HT-29 (cell line): ENCODE results near the gene TRIM46. TPM values are rescaled to one million over a fixed set of nuclear protein-coding genes. Genes with fewer than 3 reads are reported as not detected.

Experiments
- DNase-seq: peaks from one replicate; pipeline ENCODE4 v3.0.0-alpha.2; 2015; ENCODE audit warnings: low spot score
- total RNA-seq: library from RNA; depleted of rRNA; stranded (reverse); fragments of >200 nt; shearing (Covaris generic); gene quantifications from 2 replicates; pipeline ENCODE4 v1.2.3, GENCODE V29; 2014; rRNA removed

The TRIM46 gene, protein sequence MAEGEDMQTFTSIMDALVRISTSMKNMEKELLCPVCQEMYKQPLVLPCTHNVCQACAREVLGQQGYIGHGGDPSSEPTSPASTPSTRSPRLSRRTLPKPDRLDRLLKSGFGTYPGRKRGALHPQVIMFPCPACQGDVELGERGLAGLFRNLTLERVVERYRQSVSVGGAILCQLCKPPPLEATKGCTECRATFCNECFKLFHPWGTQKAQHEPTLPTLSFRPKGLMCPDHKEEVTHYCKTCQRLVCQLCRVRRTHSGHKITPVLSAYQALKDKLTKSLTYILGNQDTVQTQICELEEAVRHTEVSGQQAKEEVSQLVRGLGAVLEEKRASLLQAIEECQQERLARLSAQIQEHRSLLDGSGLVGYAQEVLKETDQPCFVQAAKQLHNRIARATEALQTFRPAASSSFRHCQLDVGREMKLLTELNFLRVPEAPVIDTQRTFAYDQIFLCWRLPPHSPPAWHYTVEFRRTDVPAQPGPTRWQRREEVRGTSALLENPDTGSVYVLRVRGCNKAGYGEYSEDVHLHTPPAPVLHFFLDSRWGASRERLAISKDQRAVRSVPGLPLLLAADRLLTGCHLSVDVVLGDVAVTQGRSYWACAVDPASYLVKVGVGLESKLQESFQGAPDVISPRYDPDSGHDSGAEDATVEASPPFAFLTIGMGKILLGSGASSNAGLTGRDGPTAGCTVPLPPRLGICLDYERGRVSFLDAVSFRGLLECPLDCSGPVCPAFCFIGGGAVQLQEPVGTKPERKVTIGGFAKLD
- not detected in 2 replicates for total RNA-seq

DNA sequence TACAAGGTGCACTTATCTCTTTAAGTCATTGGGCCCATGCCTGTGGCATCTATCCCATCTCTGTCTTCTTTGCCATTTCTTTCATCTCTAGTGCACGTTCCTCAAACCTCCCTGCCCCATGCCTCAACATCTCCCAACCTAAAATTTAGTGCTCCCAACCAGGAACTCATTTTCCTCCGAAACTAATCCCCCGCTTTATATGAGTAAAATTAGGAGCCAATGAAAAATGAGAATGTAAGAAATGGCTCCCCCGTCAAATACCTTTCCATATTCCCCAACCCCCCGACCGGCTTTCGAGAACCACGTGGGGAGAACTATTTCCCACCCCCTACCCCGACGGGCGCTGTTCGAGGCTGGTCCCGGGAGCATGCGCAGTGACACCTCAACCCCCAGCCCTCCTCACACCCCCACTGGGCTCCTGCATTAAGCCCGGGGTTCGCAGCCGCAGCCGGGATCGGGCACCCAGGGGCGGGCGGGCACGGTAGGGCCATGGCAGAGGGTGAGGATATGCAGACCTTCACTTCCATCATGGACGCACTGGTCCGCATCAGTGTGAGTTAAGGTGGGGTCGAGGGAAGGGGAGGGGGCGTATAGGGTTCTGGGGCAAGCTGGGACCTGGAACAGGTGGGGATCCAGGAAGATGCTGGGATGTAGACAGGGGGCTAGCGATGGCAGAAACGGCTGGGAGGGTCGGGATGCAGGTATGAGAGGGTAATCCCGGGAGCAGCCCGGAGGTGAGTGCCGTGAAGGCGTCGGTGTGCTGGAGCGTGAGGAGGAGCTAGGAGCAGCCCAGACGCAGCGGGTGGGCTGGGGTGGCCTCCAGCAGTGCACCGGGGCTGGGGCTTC is at the start of gene TRIM46:
TSS of gene TRIM46 (plus strand) at position 372 of the 846 bp plus-strand sequence. CDS start at position 490, 118 bp downstream.
- DNase-seq: no peak

DNA sequence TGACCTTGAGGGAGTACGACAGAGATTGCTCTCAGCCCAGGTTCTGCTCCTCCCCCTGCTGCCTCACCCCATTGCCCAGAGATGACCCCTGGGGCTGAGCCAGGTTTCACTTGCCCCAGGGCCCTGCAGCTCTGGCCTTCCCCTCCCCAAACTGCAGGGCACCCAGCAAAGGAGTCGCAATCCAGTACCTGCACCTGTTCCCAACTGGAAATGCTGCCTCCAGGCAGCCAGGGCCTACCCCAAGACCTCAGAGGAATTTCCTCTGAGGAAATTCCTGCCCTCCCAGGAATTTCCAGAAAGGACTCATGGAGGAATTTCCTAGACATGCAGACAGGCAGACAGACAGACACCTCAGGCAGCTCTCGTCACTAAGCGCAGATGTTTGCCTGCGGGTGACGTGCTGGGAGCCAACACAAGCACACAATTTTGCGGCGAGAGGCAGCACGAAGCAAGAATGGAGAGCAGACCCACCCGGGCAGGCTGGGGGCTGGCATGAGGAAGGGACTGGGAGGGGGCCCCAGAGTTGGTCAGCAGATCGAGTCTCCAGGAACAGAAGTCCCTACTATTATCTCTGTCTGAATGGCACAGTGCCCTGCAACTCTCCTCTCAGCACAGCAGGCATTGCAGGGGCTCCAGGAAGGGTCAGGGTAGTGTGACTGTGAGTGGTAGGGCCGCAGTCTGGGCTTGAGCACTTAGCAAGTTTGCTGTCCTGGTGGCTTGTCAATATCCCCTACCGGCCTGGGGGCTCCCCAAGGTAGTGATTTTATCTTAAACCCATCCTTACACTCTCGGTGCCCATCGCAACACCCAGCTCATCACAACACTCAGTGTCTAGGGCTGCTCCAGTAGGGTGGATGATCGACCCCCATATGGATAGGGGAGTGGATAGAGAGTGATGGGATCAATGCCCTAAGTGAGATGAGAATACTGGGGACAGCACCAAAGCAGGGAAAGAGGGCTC is 48.9 kb upstream of the TRIM46 start:
- DNase-seq: no peak

DNA sequence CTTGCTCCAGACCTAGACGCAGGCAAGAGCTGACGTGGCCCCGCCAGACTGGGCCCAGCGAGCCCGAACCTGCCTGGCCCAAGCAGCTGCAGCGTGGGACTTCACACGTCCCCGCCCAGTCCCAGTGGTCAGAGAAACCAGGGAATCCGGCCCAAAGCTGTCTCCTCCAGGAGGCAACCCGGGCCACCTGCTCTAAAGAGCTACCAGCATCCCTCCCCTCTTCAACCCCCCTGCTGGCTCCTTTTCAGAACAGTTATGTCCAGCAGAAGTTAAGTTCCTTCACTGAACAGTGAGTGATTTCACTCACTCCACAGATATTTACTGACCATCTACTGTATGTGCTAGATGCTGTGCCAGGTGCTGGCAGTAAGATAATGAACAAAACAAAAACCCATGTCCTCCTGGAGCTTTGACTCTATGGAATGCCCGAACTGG is 48.1 kb upstream of the TRIM46 start:
- DNase-seq: no peak

DNA sequence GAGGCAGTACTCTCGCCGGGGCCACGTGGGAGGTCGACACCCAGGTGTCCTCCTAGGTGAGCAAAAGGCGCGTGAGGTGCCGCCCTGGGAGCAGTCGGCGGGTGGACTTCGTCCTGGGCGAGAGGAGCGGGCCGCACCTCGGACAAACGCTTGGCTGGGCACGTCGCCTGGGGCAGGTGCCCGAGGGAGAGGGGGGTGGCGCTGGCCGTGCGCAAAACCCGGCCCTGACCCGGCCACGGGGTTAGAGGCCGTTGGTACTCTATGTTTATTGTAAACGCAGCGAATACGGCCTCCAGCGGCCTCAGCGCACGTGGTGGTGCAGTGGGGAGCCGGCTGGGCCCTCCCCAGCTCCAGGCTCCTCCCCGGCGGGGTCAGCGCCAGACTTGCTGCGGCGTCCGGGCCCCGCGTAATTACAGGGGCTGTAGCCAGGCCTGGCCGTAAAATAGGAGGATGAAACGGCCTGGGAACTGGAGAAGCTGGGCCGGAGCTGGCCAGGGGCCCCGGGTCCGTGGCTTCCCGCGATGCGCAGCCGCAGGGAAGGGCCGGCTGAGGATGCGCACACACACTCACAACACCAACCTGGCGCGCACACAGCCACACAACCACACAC is 47.6 kb upstream of the TRIM46 start:
- peak; percentile 76 for DNase-seq

DNA sequence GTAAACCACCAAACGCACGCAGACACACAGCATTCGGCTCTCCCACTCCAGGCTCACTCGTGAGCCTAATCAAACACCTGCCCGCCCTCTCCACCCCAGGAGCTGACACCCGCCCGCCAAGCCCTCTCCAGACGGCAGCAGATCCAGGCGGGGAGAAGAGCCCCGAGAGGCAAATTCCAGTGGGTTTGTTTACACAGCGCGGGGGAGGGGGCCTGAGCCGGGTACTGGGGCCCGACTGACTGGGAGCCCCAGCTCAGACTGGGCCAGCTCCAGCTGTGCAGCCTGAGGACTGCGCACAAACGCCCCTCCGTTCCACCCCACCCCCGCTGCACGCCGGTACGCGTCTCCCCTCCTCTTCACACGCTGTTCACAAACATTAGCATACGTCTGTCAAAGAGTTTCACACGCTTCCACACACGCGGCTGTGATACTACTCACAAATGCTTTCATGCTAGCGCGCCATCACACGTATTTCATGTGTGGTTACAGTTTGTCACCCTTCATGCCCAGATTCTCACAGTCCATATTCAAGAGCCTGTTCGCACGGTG is 47.0 kb upstream of the TRIM46 start:
- DNase-seq: peak; percentile 52

DNA sequence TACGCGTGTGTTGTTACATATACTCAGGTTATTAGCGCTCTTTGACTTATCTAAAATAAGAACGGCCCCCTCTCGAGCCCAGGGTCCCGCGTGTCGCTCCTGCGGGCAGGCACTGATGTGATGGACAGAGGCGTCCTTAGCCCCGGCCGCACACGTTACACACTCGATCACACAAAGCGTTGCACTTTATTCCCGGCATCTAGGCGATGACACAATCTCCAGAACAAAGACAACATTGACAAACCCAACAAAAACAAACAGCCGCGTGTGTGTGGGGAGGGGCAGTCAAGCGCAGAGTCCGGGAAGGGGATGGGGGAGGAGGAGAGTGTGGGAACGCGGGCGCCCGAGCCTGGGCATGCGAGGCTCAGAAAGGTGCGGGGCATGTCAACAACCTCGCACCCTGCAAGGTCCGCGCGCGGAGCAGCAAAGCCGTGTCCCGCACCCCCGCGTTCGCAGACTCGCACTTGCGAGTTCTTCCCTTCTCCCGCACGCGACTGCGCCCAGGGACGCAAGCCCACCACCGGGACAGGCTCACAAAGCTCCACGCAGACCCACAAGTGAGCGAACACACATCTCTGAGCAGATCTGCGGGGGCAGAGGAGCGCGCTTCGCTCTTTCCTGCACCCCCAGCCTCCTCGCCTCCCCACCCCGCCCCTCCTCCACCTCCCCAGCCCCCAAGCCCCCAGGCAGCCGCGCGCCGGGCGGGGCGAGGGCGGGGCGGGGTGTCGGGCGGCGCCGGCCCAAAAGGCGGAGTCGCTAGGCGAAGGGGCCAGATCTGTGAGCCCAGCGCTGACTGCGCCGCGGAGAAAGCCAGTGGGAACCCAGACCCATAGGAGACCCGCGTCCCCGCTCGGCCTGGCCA is 46.3 kb upstream of the TRIM46 start, which contains the start of gene EFNA1:
TSS of gene EFNA1 (plus strand) at position 772 of the 862 bp plus-strand sequence. CDS start 102 bp downstream, outside the sequence.
- peak; percentile 79 for DNase-seq

DNA sequence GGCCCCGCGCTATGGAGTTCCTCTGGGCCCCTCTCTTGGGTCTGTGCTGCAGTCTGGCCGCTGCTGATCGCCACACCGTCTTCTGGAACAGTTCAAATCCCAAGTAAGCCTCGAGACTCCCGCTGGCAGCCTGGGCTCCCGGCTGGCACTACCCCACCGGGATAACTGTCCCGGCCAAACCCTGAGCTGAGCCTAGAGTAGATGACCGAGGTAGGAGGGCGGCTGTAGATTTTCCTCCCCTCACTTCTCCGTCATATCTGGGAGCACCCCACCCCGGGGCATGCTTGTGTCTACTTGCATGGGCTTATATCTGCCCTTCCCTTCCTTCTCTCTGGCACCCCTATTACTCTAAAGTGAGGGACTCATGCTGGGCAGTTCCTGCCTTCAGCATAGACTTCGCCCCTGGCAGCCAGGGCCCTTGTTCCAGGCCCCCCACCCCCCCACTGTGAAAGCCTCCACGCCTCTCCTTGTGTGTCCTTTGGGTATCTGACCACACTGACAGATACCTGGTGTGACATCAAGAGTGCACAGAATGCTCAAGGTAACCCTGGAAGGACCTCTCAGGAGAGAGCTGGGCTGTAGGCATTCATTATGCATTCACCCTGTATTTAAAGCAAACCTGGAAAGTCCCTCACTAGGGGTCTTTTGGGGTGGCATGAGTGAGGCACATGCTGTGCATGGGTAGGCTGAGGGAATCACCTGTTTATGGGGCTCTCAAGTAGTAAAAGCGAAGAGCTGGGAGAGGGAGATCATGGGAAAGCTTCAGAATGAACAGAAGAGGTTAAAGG is 45.5 kb upstream of the TRIM46 start:
- no peak for DNase-seq

DNA sequence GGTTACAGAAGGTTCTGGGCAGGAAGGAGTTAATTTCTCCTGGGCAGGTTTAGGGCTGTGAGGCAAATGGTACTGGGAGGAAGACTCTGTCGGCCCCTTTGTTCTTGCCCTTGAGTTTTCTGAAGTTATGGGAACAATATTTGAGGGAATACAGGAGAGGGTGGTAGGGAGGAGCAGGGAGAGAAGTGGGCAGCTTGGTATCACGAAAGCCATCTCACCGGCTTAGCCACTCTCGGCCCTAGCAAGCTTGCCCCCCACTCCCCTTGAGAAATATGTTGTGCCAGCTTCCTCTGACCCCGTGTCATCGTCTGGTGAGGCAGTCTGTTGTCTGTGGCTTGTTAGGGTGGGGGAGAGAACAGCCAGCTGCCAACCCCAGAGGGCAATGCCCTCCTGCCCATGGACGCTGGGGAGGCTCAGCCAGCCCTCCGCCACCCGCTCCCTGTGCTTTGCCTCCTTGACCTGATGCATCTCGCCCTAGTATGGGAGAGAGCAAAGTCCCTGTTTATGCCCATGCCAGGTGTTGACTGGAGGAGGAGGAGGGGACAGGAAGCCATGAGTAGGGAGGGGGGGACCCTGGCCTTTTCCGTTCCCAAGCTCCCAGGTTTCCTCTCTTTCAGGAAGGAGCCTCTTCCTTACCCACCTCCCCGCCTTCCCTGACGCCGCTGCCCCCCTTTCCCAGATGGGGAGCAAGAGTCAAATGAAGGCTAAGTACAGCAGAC is 44.7 kb upstream of the TRIM46 start:
- DNase-seq: peak; percentile 80

DNA sequence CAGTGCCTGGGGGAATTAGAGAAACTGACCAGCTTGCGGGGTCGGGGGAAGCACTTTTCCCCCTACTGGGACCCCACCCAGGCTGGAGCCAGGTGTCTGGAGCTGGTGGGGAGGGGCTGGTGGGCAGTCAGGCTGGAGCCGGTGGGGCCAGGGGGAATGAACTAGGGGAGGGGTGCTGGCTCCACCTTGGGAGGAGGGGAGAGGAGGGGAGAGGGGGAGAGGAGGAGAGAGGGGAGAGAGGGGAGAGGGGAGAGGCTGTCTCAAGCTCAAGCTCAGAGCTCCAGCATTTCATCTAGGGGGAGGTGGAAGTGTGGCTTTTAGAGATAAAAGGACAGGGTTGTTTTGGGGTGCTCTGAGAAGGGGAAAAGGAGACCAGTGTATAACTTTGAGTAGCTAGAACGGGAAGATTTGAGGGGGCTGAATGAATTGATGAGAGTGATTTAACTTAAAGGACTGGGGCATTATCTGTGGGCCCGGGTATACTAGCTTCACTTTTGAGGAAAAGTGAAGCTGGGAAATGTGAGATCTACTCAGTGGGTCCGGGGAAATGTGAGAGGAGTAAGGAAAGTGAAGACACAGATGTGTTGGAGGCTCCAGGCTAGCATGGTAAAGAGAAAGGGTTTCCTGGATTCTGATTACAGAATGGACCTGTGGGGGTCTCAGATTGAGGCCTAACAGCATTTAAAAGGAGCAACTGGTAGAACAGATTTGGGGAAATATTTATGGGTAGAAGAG is 43.2 kb upstream of the TRIM46 start:
- no peak for DNase-seq

DNA sequence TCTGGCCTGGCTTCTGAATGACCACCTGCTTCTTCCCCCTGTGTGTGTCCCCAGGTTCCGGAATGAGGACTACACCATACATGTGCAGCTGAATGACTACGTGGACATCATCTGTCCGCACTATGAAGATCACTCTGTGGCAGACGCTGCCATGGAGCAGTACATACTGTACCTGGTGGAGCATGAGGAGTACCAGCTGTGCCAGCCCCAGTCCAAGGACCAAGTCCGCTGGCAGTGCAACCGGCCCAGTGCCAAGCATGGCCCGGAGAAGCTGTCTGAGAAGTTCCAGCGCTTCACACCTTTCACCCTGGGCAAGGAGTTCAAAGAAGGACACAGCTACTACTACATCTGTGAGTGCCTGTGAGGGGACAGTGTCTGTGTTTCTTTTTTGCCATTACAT is 42.4 kb upstream of the TRIM46 start:
- no peak for DNase-seq

DNA sequence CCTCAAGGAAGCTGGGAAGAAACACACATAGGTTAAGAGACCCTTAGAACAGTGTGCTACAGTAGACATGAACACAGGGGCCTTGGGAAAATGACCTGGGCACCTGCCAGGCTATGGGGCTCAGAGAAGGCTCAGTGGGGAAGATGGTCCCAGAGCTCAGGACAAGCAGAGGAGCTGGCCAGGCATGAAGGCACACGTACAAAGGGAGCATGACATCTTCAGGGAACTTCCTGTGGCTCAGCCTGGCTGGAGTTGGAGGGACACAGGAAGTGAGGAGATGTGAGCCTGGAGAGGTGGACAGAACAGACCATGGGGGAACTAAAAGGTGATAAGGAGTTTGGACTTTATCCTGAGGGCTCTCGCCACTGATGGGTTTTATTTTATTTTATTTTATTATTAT is 41.8 kb upstream of the TRIM46 start:
- no peak for DNase-seq

DNA sequence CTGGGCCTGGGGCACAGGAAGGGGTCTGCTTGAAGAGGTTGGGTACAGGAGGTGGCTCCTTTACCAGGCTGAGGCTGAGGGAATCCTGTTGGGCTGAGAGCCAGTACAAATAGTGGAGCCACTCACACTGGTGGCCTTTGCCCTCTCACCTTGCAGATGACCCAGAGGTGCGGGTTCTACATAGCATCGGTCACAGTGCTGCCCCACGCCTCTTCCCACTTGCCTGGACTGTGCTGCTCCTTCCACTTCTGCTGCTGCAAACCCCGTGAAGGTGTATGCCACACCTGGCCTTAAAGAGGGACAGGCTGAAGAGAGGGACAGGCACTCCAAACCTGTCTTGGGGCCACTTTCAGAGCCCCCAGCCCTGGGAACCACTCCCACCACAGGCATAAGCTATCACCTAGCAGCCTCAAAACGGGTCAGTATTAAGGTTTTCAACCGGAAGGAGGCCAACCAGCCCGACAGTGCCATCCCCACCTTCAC is 39.8 kb upstream of the TRIM46 start:
- no peak for DNase-seq

DNA sequence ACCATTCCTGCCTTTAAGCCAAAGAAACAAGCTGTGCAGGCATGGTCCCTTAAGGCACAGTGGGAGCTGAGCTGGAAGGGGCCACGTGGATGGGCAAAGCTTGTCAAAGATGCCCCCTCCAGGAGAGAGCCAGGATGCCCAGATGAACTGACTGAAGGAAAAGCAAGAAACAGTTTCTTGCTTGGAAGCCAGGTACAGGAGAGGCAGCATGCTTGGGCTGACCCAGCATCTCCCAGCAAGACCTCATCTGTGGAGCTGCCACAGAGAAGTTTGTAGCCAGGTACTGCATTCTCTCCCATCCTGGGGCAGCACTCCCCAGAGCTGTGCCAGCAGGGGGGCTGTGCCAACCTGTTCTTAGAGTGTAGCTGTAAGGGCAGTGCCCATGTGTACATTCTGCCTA is 39.3 kb upstream of the TRIM46 start:
- no peak for DNase-seq

DNA sequence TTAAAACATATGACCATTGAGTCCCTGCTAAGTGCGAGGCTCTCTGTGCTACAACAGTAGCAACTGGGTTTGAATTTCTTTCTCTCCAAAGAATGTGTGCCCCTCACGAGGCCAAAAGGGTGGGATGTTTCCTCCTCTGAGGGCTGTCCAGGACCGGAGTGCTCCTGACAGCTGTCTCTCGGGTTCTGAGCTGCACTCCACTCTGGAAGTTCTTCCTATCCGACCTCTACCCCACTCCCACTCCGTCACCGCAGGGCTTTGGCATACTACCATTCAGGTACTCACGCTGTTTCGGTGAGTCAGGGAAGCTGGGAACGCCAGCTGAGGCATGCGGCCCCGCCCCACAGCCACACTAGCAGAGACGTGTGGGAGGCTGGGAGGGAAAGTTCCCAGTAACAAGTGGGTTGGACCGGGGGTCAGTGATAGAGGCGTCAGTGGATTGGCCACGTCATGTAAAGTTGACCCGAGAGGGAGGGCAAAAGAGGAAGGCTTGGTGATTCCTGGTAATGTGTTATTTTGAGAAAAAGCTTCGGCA is 38.7 kb upstream of the TRIM46 start:
- DNase-seq: peak; percentile 96

DNA sequence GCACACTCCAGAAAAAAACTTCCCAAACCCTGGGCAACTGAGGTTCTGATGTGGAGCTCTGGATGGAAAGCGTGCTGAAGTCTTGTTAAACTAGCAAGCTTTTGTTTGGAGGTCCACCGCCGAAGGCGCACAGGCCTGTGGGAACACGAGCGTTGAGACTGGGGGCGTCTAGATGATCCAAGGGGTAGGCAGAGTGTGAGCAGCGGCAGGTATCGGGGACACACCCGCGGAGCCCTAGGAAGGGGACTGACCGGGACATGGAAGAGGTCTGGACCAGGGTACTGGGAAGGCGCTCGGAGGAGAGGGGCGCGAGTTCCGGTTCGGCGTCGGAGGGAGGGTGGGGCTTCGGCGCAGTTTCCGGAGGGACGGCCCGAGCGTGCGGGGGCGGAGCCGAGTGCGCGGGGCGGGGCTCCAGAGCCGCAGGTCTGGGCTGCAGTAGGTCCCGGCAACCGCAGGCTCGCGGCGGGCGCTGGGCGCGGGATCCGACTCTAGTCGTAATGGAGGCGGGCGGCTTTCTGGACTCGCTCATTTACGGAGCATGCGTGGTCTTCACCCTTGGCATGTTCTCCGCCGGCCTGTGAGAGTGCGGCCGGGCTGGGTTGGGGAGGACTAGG is 38.1 kb upstream of the TRIM46 start, which contains the start of gene SLC50A1:
TSS of gene SLC50A1 (plus strand) at position 438 of the 614 bp plus-strand sequence. CDS start at position 498, 60 bp downstream.
- DNase-seq: peak; percentile 94
